Choroid plexus epithelial cell (primary cell): ENCODE data around the gene ARMC7.

Experiments used
- DNase-seq: peaks from one replicate; pipeline ENCODE4 v3.0.0-alpha.2; 2010; ENCODE audit warnings: low read depth
- H3K4me3 ChIP-seq: 2 replicates; pipeline ENCODE4 v1.5.1; 2011; ENCODE audit warnings: low read depth, mild to moderate bottlenecking, control low read depth, low read length, moderate library complexity
- CTCF ChIP-seq: conservative IDR thresholded peaks from 2 replicates; pipeline ENCODE4 v1.5.1; 2011; ENCODE audit warnings: low read depth, mild to moderate bottlenecking, control low read depth, inconsistent platforms, low read length, moderate library complexity

Gene ARMC7

GRCh38 chr17:75094871-75095399, 14.8 kb upstream of the ARMC7 start:
- no peak overlapping the region for H3K4me3 ChIP-seq
- no peak for DNase-seq
- no peak for TF ChIP-seq CTCF

- TF ChIP-seq CTCF, result no peak
- H3K4me3 ChIP-seq, result no peak overlapping the region
- peak; percentile 63 for DNase-seq
Observed at GRCh38 chr17:75096082-75096625, 13.6 kb upstream of the ARMC7 start.

GRCh38 chr17:75097865-75098264, 11.9 kb upstream of the ARMC7 start:
- DNase-seq, result no peak
- no peak overlapping the region for H3K4me3 ChIP-seq
- no peak for TF ChIP-seq CTCF

GRCh38 chr17:75098861-75099260, 10.9 kb upstream of the ARMC7 start:
- TF ChIP-seq CTCF, result no peak
- no peak overlapping the region for H3K4me3 ChIP-seq
- DNase-seq, result no peak

- no peak overlapping the region for H3K4me3 ChIP-seq
- no peak for DNase-seq
- no peak for TF ChIP-seq CTCF
Observed at GRCh38 chr17:75099881-75100595, 9.7 kb upstream of the ARMC7 start.

GRCh38 chr17:75102385-75102821, 7.4 kb upstream of the ARMC7 start:
- DNase-seq, result no peak
- H3K4me3 ChIP-seq, result no peak overlapping the region
- TF ChIP-seq CTCF, result no peak
